H4 (cell line): Measurements from ENCODE around the gene DSCAM. TPM values are rescaled to one million over a fixed set of nuclear protein-coding genes. Genes with fewer than 3 reads are reported as not detected.

Source experiments
- DNase-seq: peaks from one replicate; pipeline ENCODE4 v3.0.0-alpha.2; 2015; ENCODE audit warnings: low spot score
- total RNA-seq: library from RNA; depleted of rRNA; stranded (reverse); fragments of >200 nt; shearing (Covaris generic); gene quantifications from 2 replicates; pipeline ENCODE4 v1.2.3, GENCODE V29; 2014

The DSCAM gene
- total RNA-seq, 1 experiment from 2014 or later = 0.02 TPM

- no peak for DNase-seq
Measured at GRCh38 chr21:40658311-40658710, 188.6 kb downstream of the DSCAM start.

GRCh38 chr21:40652436-40652835 lies 194.5 kb downstream of the DSCAM start:
- no peak for DNase-seq

GRCh38 chr21:40647706-40648105 lies 199.3 kb downstream of the DSCAM start:
- no peak for DNase-seq

- DNase-seq = no peak
Measured at GRCh38 chr21:40646651-40647050, 200.3 kb downstream of the DSCAM start.

- DNase-seq = no peak
Measured at GRCh38 chr21:40641042-40641441, 205.9 kb downstream of the DSCAM start.

GRCh38 chr21:40640266-40640789 lies 206.6 kb downstream of the DSCAM start:
- DNase-seq = no peak

GRCh38 chr21:40639616-40640194 lies 207.3 kb downstream of the DSCAM start:
- no peak for DNase-seq

- DNase-seq = no peak
Measured at GRCh38 chr21:40638466-40639251, 208.3 kb downstream of the DSCAM start.

GRCh38 chr21:40636026-40636425 lies 210.9 kb downstream of the DSCAM start:
- DNase-seq = no peak

GRCh38 chr21:40635391-40635790 lies 211.6 kb downstream of the DSCAM start:
- no peak for DNase-seq

GRCh38 chr21:40634141-40634540 lies 212.8 kb downstream of the DSCAM start:
- DNase-seq = no peak

GRCh38 chr21:40633048-40633447 lies 213.9 kb downstream of the DSCAM start:
- DNase-seq = no peak

GRCh38 chr21:40631211-40631610 lies 215.7 kb downstream of the DSCAM start:
- DNase-seq = no peak

- no peak for DNase-seq
Measured at GRCh38 chr21:40625991-40626390, 221.0 kb downstream of the DSCAM start.

- no peak for DNase-seq
Measured at GRCh38 chr21:40623528-40623927, 223.4 kb downstream of the DSCAM start.

GRCh38 chr21:40622531-40622930 lies 224.4 kb downstream of the DSCAM start:
- DNase-seq = no peak

GRCh38 chr21:40620386-40621145 lies 226.4 kb downstream of the DSCAM start:
- no peak for DNase-seq

GRCh38 chr21:40618191-40618973 lies 228.6 kb downstream of the DSCAM start:
- no peak for DNase-seq

GRCh38 chr21:40616377-40616704 lies 230.6 kb downstream of the DSCAM start:
- no peak for DNase-seq

GRCh38 chr21:40615505-40616376 lies 231.2 kb downstream of the DSCAM start:
- DNase-seq = no peak

GRCh38 chr21:40613546-40614030 lies 233.4 kb downstream of the DSCAM start:
- DNase-seq = no peak
